SK-MEL-5 (cell line): ENCODE measurements around the gene TCN1. TPM values are rescaled to one million over a fixed set of nuclear protein-coding genes. Genes with fewer than 3 reads are reported as not detected.
"Not testable (repeated sequence)": the region's sequence is repeated elsewhere in the genome, so short reads cannot be mapped to it uniquely, and the experiment has no call there.

Experiments used
- DNase-seq: peaks from one replicate; pipeline ENCODE4 v3.0.0-alpha.2; 2016; ENCODE audit warnings: low read depth, low spot score
- in situ Hi-C: cut with HindIII; loops from 2 replicates; pipeline ENCODE4 v1.10.0; 2016; ENCODE audit warnings: low sequenced_read_pairs, high pct_unique_total_duplicates, low pct_unique_long_range_greater_than_20kb
- total RNA-seq: library from RNA; depleted of rRNA; stranded (reverse); fragments of >200 nt; shearing (Covaris generic); gene quantifications from 2 replicates; pipeline ENCODE4 v1.2.3, GENCODE V29; 2014

TCN1 gene
- total RNA-seq, 1 experiment from 2014 or later = 227 TPM

- no peak for DNase-seq
- in situ Hi-C loops = no loop called here
Observed at GRCh38 chr11:59866836-59867235, 549 bp upstream of the TCN1 start.

GRCh38 chr11:59865031-59865430 lies 1.3 kb downstream of the TCN1 start:
- peak; percentile 87 for DNase-seq
- in situ Hi-C loops = no loop called here

- no peak for DNase-seq
- in situ Hi-C loops = no loop called here
Observed at GRCh38 chr11:59862252-59862651, 4.0 kb downstream of the TCN1 start.

- no peak for DNase-seq
Observed at GRCh38 chr11:59859673-59860072, 6.6 kb downstream of the TCN1 start.

GRCh38 chr11:59857439-59858434 lies 8.6 kb downstream of the TCN1 start:
- in situ Hi-C loops = no loop called here
- no peak for DNase-seq

More at GRCh38 chr11:59859673-59860072, 6.6 kb downstream of the TCN1 start:
- in situ Hi-C loops = no loop called here

- no peak for DNase-seq
- in situ Hi-C loops = no loop called here
Observed at GRCh38 chr11:59854871-59855270, 11.4 kb downstream of the TCN1 start.

GRCh38 chr11:59851416-59851815 lies 14.9 kb downstream of the TCN1 start:
- in situ Hi-C loops, DNase-seq: not testable (repeated sequence)

- DNase-seq, in situ Hi-C loops: not testable (repeated sequence)
Observed at GRCh38 chr11:59849551-59849950, 16.7 kb downstream of the TCN1 start.

GRCh38 chr11:59849129-59849528 lies 17.2 kb downstream of the TCN1 start:
- DNase-seq = no peak
- in situ Hi-C loops = no loop called here

- in situ Hi-C loops, DNase-seq: not testable (repeated sequence)
Observed at GRCh38 chr11:59848439-59848838, 17.8 kb downstream of the TCN1 start.

- in situ Hi-C loops = no loop called here
Observed at GRCh38 chr11:59847626-59848025, 18.7 kb downstream of the TCN1 start.

GRCh38 chr11:59846556-59846955 lies 19.7 kb downstream of the TCN1 start:
- in situ Hi-C loops = no loop called here

More at GRCh38 chr11:59847626-59848025, 18.7 kb downstream of the TCN1 start:
- no peak for DNase-seq

GRCh38 chr11:59845399-59845798 lies 20.9 kb downstream of the TCN1 start, which contains the start of gene CBLIF:
Gene CBLIF, minus strand, starts transcription at chr11:59845499. Its CDS starts 46 bp downstream, at chr11:59845453.
- DNase-seq = no peak
- in situ Hi-C loops = no loop called here

More at GRCh38 chr11:59846556-59846955, 19.7 kb downstream of the TCN1 start:
- DNase-seq = no peak

GRCh38 chr11:59842316-59842715 lies 24.0 kb downstream of the TCN1 start:
- in situ Hi-C loops = no loop called here

GRCh38 chr11:59841514-59841913 lies 24.8 kb downstream of the TCN1 start:
- in situ Hi-C loops = no loop called here

More at GRCh38 chr11:59842316-59842715, 24.0 kb downstream of the TCN1 start:
- no peak for DNase-seq

GRCh38 chr11:59839615-59840014 lies 26.7 kb downstream of the TCN1 start:
- DNase-seq = no peak
- in situ Hi-C loops = no loop called here

More at GRCh38 chr11:59841514-59841913, 24.8 kb downstream of the TCN1 start:
- DNase-seq = no peak

GRCh38 chr11:59833602-59834001 lies 32.7 kb downstream of the TCN1 start:
- no peak for DNase-seq
- in situ Hi-C loops = no loop called here

GRCh38 chr11:59829358-59829757 lies 36.9 kb downstream of the TCN1 start:
- in situ Hi-C loops = no loop called here
- DNase-seq = no peak
